Motor neuron (in vitro differentiated cells): ENCODE results near the gene TPM4. TPM values are rescaled to one million over a fixed set of nuclear protein-coding genes. Genes with fewer than 3 reads are reported as not detected.
A peak's percentile ranks its signal among the peaks of the same experiment; 100 is the strongest.

Source experiments
- ATAC-seq, 8 experiments: fragments of 200-7000 bp; cut with Tn5 transposase; replicated peaks in 6 of 8; 2 replicates each; pipeline ENCODE4 v1.8.0; 2021; ENCODE audit warnings: mild to moderate bottlenecking in 8 of 8, moderate library complexity in 8 of 8
- H3K27ac ChIP-seq, 2 donors: fragments of 250-450 bp; sonication (Bioruptor Pico); 2 replicates each; pipeline ENCODE4 v1.9.0; 2021; ENCODE audit warnings: antibody characterized with exemption in 2 of 2, mild to moderate bottlenecking in 2 of 2, moderate library complexity in 1 of 2
- H3K4me1 ChIP-seq, 2 donors: fragments of 250-450 bp; sonication (Bioruptor Pico); replicated peaks in 1 of 2; 2 replicates each; pipeline ENCODE4 v1.6.1; 2021; ENCODE audit warnings: antibody characterized with exemption in 2 of 2, mild to moderate bottlenecking in 2 of 2, moderate library complexity in 1 of 2
- H3K4me3 ChIP-seq, 5 donors: fragments of 250-450 bp; sonication (Bioruptor Pico); 2 replicates each; pipeline ENCODE4 v1.9.0; 2021; ENCODE audit warnings: antibody characterized with exemption in 5 of 5, mild to moderate bottlenecking in 5 of 5, moderate library complexity in 4 of 5
- WGBS, 10 experiments: fragments of 450-650 bp; shearing (Covaris generic); methylation state at CpG; one replicate each; pipeline ENCODE4 v1.0.0; 2022; 5-methylcytosine and 5-hydroxymethylcytosine counted together
- in situ Hi-C, 9 experiments: fragments of 400-800 bp; cut with MboI; loops; one replicate each; pipeline ENCODE4 v1.15.0; 2021; ENCODE audit warnings: low sequenced_read_pairs in 9 of 9, low pct_unique_long_range_greater_than_20kb in 2 of 9; ENCODE audit not compliant: unreplicated experiment in 9 of 9
- total RNA-seq, 8 experiments: library from RNA; unstranded; fragments of 300-600 nt; gene quantifications; 2 replicates each; pipeline versions ENCODE4 v1.2.3 to v1.2.4, GENCODE V29; 2022

Gene TPM4
- total RNA-seq, 8 experiments from 2014 or later, result 73.0 to 457 (median 228) TPM

DNA sequence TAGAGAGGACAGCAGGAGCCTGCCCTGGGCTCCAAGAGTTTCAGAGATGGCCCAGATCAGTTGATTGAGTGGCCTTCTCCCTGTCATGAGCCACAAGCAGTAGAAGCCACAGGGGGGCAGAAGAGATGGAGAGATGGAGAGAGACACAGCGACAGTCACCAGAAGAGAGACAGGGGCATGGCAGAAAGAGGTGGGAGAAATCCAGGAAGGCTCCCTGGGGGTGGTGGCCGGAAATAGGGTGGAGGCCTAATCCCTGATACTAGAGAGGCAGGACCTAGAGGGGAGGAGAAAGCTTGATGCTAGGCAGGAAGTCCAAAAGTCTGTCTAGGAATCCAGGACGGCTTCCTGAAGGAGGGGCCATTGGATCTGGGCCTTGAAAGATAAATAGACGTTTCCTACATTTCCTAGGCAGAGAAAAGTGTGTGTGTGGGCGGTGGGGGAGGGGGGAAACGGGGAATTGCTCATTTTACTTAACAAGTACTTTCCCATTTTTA, 9.6 kb upstream of the TPM4 start:
- H3K27ac ChIP-seq, result no peak overlapping the region
- ATAC-seq, result peak in 3 of 8 experiments; percentile 39 to 75 (median 51)
- in situ Hi-C loops, result no loop called here
- H3K4me3 ChIP-seq, result no peak overlapping the region
- H3K4me1 ChIP-seq, result no peaks in the 10 kb centered on the region
- 7 to 46% (median 29%) methylated on average over 2 to 3 of the region's 6 CpGs; no CpG with 5 or more reads in 7 of the 10 experiments for WGBS, 10 experiments

DNA sequence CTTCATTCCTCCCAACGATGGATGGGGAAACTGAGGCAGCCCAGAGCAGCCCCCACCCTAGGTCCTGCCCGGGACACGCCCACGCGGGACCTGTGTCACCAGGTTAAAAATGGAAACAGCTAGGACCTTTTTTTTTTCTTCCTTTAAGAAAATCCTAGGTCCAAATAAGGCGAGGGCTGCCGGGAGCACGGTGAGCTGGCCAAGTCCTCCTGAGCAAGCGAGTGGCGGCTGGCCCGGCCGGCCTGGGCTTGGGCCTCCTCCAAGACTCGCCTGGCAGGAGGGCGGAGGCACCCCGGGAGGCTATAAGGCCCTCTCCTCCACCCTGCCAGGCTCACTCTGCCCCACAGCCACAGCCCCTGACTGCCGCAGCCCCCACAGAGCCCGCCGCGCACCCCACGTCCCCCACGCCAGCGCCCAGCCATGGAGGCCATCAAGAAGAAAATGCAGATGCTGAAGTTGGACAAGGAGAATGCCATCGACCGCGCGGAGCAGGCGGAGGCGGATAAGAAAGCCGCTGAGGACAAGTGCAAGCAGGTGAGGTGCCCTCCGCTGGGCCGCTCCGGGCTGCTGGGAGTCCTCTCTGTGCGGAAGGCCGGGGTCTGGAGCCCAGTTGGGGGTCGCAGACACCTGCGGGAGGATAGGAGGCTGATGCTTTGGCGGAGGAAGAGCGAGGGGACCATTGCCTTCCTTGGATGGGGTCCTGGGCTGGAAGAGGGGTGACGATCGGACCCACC, 8.9 kb upstream of the TPM4 start:
- in situ Hi-C loops, result no loop called here
- peak in 3 of 8 experiments; percentile 36 to 54 (median 37) for ATAC-seq
- WGBS, 10 experiments, result 60 to 100% (median 84%) methylated on average over 2 to 12 of the region's 40 CpGs; no CpG with 5 or more reads in 5 of the 10 experiments
- Histone ChIP-seq H3K4me1 (no peaks in the 10 kb centered on the region), H3K27ac (no peak overlapping the region), H3K4me3 (no peak overlapping the region)

DNA sequence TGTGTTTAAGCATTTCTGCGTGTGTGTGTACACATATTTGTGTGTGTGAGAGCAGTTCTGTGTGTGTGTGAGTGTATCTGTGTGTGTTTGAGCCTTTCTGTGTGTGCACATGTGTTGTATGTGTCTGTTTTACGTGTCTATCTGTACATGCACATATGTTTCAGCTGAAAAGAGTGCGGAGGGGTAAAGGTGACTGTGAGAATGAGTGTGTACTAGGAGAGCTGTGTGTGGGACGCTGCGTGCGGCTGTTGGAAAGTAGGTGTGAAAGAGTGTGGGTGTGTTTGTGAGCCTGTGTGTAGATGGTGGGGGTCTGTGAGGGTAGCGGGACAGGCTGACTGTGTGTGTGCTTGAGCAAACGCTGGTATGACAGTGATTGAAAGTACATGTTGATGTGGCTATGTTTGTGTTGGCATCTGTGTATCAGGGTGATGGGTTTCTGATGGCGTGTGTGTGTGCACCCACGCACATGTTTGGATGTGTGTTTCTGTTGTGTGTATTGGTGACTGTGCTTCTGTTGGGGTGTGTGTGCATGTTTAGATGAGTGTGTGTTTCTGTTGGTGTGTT, 7.5 kb upstream of the TPM4 start:
- Histone ChIP-seq H3K4me3 (no peak overlapping the region), H3K4me1 (no peaks in the 10 kb centered on the region), H3K27ac (no peak overlapping the region)
- in situ Hi-C loops, result no loop called here
- ATAC-seq, result no peak
- WGBS, 10 experiments, result 74 to 100% (median 83%) methylated on average over 2 to 8 of the region's 10 CpGs; no CpG with 5 or more reads in 1 of the 10 experiments

GRCh38 chr19:16069813-16070365, 6.4 kb upstream of the TPM4 start:
- Histone ChIP-seq H3K4me3 (no peak overlapping the region), H3K4me1 (no peaks in the 10 kb centered on the region), H3K27ac (no peak overlapping the region)
- in situ Hi-C loops, result no loop called here
- ATAC-seq, result no peak
- WGBS, 10 experiments, result 57 to 100% (median 85%) methylated on average over 1 to 2 of the region's 10 CpGs; no CpG with 5 or more reads in 5 of the 10 experiments

DNA sequence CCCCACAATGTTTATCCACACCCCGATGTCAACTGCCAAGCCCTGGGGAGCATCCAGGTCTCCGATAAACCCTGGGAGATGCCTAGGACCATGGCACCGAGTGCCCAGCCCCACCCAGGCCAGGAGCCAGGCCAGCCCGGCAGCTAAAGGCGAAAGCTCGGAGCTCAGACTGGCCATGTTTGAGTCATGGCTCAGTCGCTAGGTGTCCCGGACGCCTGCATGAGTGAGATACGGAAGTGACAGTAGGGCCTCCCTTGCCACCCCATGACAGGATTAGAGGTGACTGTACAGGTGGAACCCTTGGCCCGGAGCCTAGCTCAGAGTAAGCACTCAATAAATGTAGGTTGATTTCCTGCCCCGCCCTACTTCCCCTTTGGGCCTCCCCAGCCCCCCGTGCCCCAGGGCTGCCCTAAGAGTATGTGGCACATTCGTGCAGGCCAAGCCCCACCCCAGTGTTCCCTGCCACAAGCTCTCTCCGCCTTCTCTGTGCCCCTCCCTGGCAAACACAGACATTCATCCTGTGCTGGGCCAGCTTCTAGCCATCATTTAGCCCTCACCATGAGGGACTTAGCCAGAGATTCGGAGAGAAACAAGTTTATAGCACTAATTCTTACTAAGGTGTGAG, 5.8 kb upstream of the TPM4 start:
- ATAC-seq, result peak in 3 of 8 experiments; percentile 7 to 47 (median 27)
- Histone ChIP-seq H3K4me3 (no peak overlapping the region), H3K27ac (no peak overlapping the region), H3K4me1 (no peaks in the 10 kb centered on the region)
- WGBS, 10 experiments, result 20 to 100% (median 90%) methylated on average over 1 to 9 of the region's 16 CpGs; no CpG with 5 or more reads in 6 of the 10 experiments
- in situ Hi-C loops, result no loop called here

GRCh38 chr19:16071072-16071691, 5.1 kb upstream of the TPM4 start:
- in situ Hi-C loops, result no loop called here
- no peak overlapping the region for H3K4me3 ChIP-seq
- WGBS, 10 experiments, result 80 to 100% (median 85%) methylated on average over 1 to 4 of the region's 9 CpGs; no CpG with 5 or more reads in 5 of the 10 experiments
- no peak for ATAC-seq
- no peak overlapping the region for H3K27ac ChIP-seq
- no peaks in the 10 kb centered on the region for H3K4me1 ChIP-seq

DNA sequence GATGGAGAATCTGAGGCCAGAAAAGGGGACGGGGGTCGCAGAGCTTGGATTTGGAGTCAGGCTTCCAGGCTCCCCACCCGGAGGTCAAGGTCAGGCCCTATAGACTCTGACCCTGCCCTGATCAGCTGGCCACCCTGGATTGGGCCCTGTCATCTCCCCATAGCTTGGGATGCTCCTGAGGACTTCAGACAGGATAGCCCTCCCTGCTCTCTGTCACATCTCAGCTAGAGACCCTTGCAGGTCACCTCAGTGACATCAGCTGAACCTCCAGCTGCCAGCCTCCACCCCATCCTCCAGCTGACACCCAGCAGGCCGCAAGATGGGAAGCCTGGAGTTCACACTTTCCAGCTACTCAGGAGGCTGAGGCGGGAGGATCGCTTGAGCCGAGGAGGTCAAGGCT, 2.8 kb upstream of the TPM4 start:
- ATAC-seq, result no peak
- Histone ChIP-seq H3K27ac (no peak overlapping the region), H3K4me1 (peaks cover 7 to 9% of the 10 kb centered on the region in 2 donors), H3K4me3 (no peak overlapping the region)
- in situ Hi-C loops, result no loop called here
- WGBS, 10 experiments, result 33 to 100% (median 89%) methylated on average over 1 to 6 of the region's 7 CpGs; no CpG with 5 or more reads in 1 of the 10 experiments

GRCh38 chr19:16073988-16074387, 2.3 kb upstream of the TPM4 start:
- in situ Hi-C loops, result no loop called here

GRCh38 chr19:16074488-16075365, 1.6 kb upstream of the TPM4 start:
- peaks cover 16 to 21% of the 10 kb centered on the region in 2 donors for H3K4me1 ChIP-seq
- in situ Hi-C loops, result no loop called here
- H3K27ac ChIP-seq, result no peak overlapping the region
- WGBS, 10 experiments, result 81 to 100% (median 100%) methylated on average over 1 to 8 of the region's 10 CpGs; no CpG with 5 or more reads in 3 of the 10 experiments
- ATAC-seq, result no peak
- no peak overlapping the region for H3K4me3 ChIP-seq

More at GRCh38 chr19:16073988-16074387, 2.3 kb upstream of the TPM4 start:
- ATAC-seq, result no peak
- Histone ChIP-seq H3K4me3 (no peak overlapping the region), H3K4me1 (peaks cover 10 to 14% of the 10 kb centered on the region in 2 donors), H3K27ac (no peak overlapping the region)
- 30 to 70% (median 52%) methylated on average over 1 to 2 of the region's 3 CpGs; no CpG with 5 or more reads in 2 of the 10 experiments for WGBS, 10 experiments

DNA sequence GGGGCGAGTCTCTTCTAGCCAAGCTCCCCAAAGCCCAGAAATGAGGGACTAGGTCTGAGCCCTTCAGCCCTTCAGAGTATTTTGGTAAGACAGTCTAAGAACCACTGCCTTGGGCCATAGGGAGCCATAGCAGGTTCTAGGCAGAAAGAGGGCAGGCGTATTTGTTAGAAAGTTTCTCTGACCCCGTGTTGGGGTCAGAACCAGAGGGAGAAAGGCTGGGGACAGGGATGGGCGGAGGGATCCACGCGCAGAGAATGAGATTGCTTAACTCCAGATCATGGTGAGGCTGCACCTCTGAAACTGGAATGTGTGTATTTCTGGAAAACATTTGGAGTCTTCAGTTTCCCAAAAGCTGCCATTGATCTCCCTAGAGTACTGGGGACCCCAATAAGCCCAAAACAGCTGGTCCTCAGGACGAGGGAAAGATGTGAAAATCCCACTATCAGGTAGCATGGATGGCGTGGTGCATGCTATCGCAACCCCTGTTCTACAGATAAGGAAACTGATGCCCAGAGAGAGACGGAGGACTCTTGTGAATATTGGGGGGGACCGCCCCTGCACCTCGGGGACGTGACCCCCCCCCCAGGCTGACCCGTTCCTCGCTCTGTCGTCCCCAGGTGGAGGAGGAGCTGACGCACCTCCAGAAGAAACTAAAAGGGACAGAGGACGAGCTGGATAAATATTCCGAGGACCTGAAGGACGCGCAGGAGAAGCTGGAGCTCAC, 703 bp upstream of the TPM4 start:
- 13 to 94% (median 67%) methylated on average over 2 to 6 of the region's 21 CpGs; no CpG with 5 or more reads in 4 of the 10 experiments for WGBS, 10 experiments
- H3K4me3 ChIP-seq, result peak overlapping the region; percentile 64 to 94 (median 90)
- peak overlapping the region; percentile 84 to 91 for H3K27ac ChIP-seq
- in situ Hi-C loops, result no loop called here
- no peak for ATAC-seq
- peaks cover 16 to 22% of the 10 kb centered on the region in 2 donors for H3K4me1 ChIP-seq

DNA sequence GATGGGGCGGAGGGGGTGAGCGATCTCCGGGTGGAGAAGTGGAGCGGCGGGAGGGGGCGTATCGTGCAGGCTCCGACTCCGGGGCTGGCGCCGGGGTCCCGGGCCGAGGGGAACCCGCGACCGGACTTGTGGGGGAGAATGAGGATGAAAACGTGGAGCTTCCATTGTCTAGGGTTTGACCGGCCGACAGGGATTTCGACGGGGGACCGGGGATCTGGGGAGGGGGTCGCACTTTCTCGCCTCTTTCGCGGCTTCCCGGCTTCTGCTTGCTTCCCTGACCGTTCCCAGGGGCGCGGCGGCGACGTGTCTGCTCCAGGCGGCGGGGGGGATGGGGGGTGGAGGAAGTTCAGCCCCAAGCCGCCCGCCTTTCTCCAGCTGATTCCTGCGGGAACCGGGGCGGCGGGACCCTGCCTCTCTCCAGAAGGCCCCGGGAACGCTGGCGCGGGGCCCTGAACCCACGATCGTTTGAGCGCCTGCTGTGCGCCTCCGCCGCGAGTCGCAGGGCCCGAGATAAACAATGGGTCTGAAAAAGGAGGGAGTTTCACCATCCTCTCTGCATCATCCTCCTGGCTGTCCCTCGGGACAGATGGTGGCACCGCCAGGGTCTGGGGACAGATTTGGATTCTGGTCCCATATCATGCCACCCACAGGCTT, 790 bp downstream of the TPM4 start:
- in situ Hi-C loops, result no loop called here
- Histone ChIP-seq H3K27ac (peak overlapping the region; percentile 84 to 91), H3K4me3 (peak overlapping the region; percentile 64 to 94 (median 90)), H3K4me1 (peaks cover 16 to 22% of the 10 kb centered on the region in 2 donors)
- peak in 5 of 8 experiments; percentile 20 to 44 (median 33) for ATAC-seq
- WGBS, 10 experiments, result 0% methylated on average over 1 to 6 of the region's 56 CpGs; no CpG with 5 or more reads in 7 of the 10 experiments
